HS-27A (cell line): Measurements from ENCODE around the gene CBS.
"Not testable (repeated sequence)": the region's sequence is repeated elsewhere in the genome, so short reads cannot be mapped to it uniquely, and the experiment has no call there.

ENCODE experiments used
- DNase-seq: peaks from one replicate; pipeline ENCODE4 v3.0.0-alpha.2; 2012; ENCODE audit warnings: low read depth, missing footprints

Gene CBS

DNA sequence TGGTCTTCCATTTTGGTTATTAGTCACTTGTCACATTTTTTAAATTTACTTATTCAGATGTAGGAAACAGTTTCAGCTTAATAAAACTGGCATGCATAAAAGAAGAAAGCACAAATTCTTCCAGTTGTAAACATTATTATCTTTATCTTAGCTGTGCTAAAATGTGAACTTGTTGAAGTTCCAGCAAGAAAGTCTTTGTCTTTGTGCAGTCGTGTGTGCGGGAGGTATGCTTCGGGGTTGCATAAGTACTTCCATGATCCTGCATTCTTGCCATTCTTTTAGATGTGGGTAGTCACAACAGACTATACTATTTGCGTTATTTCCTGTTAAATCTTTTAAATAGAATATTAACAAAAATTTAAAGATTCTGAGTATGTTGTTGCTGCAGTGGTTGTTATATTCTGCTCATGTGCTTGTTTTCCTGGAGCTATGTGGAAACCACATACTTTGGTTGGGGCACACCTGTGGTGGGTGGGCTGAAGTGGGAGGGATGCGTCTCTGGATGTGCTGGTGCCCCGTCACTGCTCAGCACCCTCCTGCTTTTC is 49.9 kb downstream of the CBS start:
- no peak for DNase-seq

DNA sequence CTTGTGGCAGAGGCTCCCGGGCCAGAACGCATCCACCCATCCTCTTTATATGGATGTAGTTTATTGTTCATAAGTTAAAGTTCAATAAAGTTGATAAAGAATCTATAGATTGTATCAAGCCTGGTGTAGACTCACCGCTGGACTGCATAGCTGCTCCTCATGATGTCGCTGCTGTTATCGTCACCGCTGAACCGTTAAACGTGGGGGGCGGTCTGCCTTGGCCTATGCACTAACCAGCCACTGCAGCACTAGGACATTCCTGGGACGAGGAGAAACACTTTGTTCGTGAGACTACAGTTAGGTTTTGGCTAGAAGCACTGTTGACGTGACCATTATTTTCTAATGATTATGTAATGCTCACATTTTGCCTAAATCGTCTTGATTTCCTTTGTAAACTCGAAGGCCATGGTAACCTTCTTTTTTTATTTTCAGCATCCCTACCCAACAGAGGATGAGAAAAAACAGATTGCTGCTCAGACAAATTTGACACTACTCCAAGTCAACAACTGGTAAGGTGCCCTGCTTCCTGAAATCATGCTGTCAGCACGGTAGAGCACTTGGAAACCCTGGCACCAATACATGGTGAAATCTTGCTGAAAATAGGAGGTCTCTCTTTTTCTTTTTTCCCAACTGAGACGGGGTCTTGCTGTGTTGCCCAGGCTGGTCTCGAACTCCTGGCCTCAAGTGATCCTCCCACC is 51.0 kb downstream of the CBS start:
- DNase-seq = no peak

DNA sequence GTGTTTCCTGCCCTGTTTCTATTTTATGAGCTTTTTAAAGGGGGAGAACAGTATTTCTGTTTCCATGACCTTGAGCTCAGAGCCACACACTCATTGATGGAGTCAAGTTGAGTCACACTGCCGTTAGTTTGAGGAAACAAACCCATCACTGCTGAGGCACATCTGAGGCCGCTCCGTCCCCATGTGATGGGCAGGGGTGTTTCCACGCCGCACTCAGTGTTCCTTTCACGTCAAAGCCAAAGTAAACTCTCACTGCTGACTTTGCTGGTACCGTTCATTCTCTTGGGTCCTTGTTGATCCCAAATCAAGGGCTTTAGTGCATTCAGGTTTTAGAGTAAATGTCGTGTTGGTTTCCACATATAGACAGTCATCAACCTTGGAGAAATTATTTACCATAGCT is 52.5 kb downstream of the CBS start:
- DNase-seq = no peak

DNA sequence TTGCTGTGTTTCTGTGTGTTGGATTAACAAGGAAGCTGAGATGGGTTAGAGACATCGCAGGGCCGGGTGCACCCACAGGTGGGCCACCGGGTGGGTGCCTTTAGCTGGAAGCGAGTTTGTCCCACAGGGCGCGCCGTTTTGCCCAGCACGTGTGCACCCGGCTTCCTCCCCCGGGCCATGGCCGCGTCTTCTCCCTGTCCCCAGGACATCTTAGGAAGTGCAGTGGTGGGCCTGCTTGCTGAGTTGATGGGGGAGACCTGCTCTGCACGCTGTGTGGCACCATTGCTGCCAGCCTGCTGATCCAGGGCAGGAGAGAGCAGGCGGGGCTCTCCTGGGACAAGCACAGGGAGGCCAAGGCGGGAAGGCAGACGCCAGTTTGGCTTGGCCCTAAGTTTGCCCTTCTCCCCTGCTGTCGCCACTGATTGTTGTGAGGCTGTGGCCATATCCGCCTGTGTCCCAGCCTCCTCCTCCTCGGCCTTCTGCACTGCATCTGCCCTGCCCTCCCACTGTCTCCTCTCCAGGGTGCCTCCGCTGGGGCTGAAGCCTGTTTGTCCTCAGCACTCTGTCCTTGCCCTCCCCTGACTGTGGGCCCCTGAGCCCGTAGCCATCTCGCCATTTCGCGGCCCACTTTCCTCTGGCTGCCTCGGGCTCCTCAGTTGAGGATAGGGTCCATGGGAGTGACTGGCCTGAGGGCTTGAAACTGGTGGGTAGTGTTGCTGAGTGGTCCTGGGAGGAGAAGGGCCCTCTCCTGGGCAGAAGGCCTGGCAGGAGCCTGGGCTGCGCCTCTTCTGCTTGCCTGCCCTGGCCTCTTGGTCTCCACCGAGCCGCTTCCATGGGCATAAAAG is 53.7 kb downstream of the CBS start:
- DNase-seq = no peak

DNA sequence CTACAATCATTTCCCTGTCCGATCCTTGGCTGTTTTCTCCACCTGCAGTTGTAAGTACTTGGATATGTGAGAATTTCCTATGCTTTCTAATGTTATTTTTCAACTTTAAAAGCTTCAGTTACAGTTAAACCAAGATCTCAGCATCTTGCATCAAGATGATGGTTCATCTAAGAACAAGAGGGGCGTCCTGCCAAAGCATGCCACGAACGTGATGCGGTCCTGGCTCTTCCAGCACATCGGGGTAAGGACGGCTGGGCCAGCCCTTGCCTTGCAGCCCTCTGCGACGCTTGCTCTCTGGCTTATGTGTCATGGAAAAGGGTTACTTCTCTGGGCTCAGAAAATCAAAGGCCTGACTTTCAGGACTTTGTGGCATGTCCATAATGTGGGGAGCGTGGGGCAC is 54.4 kb downstream of the CBS start:
- DNase-seq = no peak

DNA sequence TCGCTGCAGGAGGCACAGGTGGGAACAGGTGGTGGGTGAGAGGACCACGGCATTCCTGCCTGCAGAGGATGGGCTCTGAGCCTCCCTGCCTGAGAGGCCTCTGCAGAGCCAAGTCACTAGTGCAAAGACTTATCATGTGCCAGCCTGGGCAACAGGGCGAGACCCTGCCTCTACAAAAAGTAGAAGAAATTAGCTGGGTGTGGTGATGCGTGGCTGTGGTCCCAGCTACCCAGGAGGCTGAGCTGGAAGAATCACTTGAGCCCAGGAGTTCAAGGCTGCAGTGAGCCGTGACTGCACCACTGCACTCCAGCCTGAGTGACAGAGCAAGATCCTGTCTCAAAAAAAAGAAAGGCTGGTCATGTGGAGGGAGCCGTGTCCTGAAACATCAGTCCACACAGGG is 54.9 kb downstream of the CBS start:
- DNase-seq = no peak

DNA sequence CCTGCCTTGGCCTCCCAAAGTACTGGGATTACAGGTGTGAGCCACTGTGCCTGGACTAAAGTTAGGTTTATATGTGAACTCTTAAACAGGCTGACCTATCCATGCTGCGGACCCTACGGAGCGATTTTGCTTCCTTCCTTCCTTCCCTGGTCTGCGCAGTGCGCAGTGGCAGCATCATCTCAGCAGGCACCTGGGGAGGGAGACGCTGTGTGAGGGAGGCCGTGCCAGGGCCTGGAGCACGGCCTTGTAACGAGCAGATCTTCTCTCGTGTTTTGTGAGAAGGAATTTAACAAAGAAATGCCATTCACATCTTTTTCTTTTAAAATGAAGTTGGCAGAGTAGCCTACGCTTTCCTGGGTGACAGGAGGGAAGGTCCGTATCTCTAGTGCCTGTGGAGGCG is 55.5 kb downstream of the CBS start:
- DNase-seq = no peak

DNA sequence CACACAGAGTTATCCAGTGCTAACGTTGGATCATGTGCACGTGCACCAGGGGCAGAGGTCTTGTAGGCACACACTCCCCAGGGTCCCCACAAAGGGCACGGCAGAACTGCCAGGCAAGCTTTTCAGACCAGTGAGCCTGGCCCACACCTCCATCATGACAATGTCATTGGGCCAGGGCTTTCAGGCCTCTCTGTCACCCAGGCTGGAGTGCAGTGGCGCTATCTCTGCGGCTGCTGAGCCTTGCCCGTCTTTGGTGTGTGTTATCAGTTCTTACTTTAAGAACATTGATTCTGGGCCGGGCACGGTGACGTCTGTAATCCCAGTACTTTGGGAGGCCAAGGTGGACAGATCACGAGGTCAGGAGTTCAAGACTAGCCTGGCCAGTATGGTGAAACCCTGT is 57.1 kb downstream of the CBS start:
- DNase-seq = no peak

DNA sequence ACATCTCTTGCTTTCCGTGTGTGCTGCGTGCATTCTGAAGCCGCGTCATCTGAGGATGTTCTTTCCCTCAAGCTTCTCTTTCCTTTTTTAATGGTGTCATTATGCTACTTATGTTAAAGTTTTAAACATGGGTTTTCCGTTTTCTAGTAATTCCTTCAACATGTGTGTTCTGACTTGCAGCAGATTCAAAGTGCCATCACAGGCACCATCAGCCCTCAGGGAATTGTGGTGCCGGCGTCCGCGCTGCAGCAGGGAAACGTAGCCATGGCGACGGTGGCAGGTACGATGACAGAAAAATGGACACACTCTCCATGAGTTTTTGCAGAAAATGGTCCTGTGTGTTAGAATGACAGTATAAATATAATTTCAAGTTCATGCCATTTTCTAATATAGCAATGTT is 58.9 kb downstream of the CBS start:
- no peak for DNase-seq

DNA sequence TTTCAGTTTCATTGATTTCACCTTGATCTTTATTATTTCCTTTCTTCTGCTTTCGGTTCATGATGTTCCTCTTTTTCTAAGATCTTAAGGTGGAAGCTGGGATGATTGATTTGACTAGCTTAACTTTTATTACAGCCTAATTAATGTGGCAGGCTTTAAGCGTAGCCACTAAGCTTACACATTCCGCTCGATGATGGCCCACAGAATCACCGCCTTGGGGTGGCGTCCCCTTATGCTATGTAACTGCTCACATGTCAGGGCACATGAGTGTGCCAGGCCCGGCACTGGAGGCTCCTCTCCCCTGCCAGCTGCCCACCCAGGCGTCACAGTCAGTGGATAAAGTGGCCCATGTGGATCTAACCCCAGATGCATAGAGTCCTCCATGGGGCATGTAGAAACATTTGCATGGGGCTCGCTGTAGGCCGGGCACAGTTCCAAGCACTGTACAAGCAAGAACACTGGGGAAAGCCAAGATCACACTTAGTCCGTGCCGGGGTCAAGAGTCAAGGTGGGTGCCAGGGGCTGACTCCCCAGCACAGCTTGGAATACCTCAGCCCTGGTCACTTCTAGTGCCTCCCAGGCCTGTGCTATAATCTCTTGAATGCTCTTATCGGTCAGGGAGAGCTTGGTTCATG is 59.6 kb downstream of the CBS start:
- DNase-seq = no peak

DNA sequence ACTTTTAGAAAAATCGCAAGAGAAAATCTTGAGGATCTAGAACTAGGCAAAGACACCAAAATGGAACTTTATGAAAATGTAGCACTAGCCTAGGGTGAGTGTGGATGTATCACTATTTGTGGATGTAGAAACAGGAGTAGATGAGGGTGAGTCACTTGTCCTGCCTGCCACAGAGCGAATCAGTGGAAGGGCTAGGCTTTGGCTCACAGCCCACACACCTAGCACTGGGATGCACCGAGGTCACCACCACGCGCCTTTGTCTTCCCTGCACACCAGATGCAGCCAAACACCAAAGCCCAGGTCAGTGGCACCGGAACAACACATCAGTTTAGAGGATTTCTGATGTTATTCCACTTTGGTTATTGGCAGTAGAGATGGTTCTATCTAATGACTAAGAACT is 63.0 kb downstream of the CBS start:
- no peak for DNase-seq

DNA sequence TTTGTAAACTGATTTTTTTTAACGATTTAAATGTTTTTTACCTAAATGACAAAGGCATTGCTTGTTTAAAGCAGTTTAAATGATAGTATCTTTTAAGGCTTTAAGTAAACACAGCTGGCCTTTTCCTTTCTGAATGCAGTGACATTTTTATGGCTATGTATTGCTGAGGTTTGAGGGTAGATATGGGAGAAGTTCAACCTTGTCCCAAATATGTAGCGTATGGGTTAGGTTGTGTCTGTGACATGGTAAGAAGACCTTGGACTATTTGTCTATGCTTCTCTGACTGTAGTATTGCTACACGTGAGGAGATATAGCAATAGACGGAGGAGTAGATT is 68.8 kb downstream of the CBS start:
- DNase-seq = no peak

DNA sequence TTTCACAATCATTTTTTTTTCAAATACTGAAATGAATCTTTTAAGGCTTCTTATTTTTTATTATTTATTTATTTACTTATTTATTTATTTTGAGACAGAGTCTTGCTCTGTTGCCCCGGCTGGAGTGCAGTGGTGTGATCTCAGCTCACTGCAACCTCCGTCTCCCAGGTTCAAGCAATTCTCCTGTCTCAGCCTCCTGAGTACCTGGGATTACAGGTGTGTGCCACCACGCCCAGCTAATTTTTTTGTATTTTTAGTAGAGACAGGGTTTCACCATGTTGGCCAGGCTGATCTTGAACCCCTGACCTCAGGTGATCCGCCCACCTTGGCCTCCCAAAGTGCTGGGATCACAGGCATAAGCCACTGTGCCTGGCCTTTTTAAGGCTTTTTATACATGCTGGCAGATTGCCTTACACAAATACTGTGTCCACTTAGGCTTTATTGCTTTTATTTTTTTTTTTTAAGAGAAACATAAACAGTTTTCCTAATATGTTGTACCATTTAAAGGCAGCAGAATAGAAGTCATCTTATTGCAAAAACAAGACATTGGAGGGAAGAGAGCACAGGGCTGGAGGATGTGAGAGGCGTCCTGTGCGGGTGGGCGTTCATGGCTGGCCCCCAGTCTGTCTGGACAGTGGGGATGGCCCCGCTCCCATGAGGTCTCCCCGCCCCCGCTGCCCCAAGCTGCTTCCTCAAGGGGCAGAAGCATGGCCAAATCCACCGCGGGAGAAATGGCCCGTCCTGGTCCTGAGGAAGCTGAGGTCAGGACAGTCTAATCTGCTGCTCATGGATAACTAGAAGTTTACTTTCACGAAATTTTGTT is 69.4 kb downstream of the CBS start:
- not testable (repeated sequence) for DNase-seq

DNA sequence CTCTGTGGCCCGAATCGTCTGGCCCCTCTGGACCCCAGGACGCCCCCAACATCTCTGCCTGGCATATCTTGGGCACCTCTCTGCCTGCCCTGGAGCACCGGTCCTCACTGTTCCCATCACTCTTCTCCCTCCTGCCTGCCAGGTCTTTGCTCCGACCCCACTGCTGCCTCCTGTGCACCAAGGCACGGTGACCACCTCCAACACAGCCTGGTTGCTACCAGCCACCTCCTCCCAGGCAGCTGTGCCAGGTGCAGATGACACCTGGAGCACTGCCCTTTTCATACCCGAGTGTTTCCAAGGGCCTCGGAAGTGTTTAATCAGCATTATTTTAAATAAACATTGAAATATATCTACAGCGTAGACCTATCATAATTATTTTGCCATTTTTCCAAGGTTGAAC is 70.0 kb downstream of the CBS start:
- no peak for DNase-seq

DNA sequence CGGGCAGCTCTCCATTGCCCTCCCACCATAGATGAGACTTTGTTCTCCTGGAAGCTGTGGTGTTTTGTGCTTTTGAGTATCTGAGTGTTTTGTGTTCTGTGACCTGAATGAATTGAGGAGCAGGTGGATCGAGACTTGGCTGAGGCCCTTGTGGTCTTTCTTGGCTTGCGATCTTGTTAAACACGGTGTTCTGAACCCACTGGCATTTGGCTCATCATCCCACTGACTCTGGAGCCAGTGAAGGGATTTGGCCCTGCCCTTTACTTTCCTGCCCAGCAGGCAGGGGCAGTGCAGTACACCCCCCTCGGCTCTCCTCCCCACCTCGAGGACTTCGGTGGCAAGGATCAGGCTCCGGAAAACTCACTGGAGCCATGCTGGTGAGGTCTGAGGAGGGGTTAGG is 70.7 kb downstream of the CBS start:
- DNase-seq = no peak
